SJCRH30 (cell line): ENCODE results near the gene SINHCAF. TPM values are rescaled to one million over a fixed set of nuclear protein-coding genes. Genes with fewer than 3 reads are reported as not detected.
"Not testable (repeated sequence)": the region's sequence is repeated elsewhere in the genome, so short reads cannot be mapped to it uniquely, and the experiment has no call there.

Source experiments
- DNase-seq, 2 experiments: peaks; one replicate each; pipeline ENCODE4 v3.0.0-alpha.2; 2015 to 2020
- H3K27ac ChIP-seq: fragments of 250-450 bp; sonication (Bioruptor Pico); 2 replicates; pipeline ENCODE4 v1.5.1; 2020; ENCODE audit warnings: mild to moderate bottlenecking, moderate library complexity
- H3K27me3 ChIP-seq: fragments of 250-450 bp; sonication (Bioruptor Pico); 2 replicates; pipeline ENCODE4 v1.5.1; 2020; ENCODE audit warnings: mild to moderate bottlenecking, moderate library complexity
- H3K36me3 ChIP-seq: fragments of 250-450 bp; sonication (Bioruptor Pico); 2 replicates; pipeline ENCODE4 v1.5.1; 2020; ENCODE audit warnings: mild to moderate bottlenecking, moderate library complexity
- H3K4me1 ChIP-seq: fragments of 250-450 bp; sonication (Bioruptor Pico); 2 replicates; pipeline ENCODE4 v1.5.1; 2020; ENCODE audit warnings: mild to moderate bottlenecking, moderate library complexity
- H3K4me3 ChIP-seq: fragments of 250-450 bp; sonication (Bioruptor Pico); 2 replicates; pipeline ENCODE4 v1.5.1; 2020; ENCODE audit warnings: mild to moderate bottlenecking, moderate library complexity
- H3K9me3 ChIP-seq: fragments of 250-450 bp; sonication (Bioruptor Pico); replicated peaks from 2 replicates; pipeline ENCODE4 v1.5.1; 2020; ENCODE audit warnings: mild to moderate bottlenecking, moderate library complexity
- total RNA-seq: library from RNA; depleted of rRNA; stranded (reverse); fragments of >200 nt; shearing (Covaris generic); gene quantifications from 2 replicates; pipeline ENCODE4 v1.2.3, GENCODE V29; 2014

SINHCAF gene
- total RNA-seq, 1 experiment from 2014 or later: 105 TPM

- Histone ChIP-seq H3K9me3 (no peaks in the 10 kb centered on the region), H3K4me3 (no peak overlapping the region), H3K4me1 (peaks cover 10% of the 10 kb centered on the region; the same call in 1 of the 2 replicates), H3K27ac (no peak overlapping the region), H3K36me3 (no peaks in the 10 kb centered on the region), H3K27me3 (no peaks in the 10 kb centered on the region)
- no peak for DNase-seq
Measured at GRCh38 chr12:31248815-31249214, 77.1 kb downstream of the SINHCAF start.

- Histone ChIP-seq H3K36me3 (no peaks in the 10 kb centered on the region), H3K27ac (no peak overlapping the region)
Measured at GRCh38 chr12:31248337-31248736, 77.6 kb downstream of the SINHCAF start.

GRCh38 chr12:31246470-31246850 is 79.5 kb downstream of the SINHCAF start:
- Histone ChIP-seq H3K4me3 (peak overlapping the region; percentile 42), H3K9me3 (no peaks in the 10 kb centered on the region), H3K4me1 (peaks cover 14% of the 10 kb centered on the region), H3K27me3 (no peaks in the 10 kb centered on the region), H3K27ac (no peak overlapping the region), H3K36me3 (no peaks in the 10 kb centered on the region)
- peak; percentile 69 to 78 for DNase-seq

More at GRCh38 chr12:31248337-31248736, 77.6 kb downstream of the SINHCAF start:
- DNase-seq: no peak
- Histone ChIP-seq H3K4me3 (no peak overlapping the region), H3K4me1 (peaks cover 10% of the 10 kb centered on the region; the same call in 1 of the 2 replicates), H3K27me3 (no peaks in the 10 kb centered on the region), H3K9me3 (no peaks in the 10 kb centered on the region)

- DNase-seq: peak; percentile 59 to 72
Measured at GRCh38 chr12:31245822-31246469, 80.0 kb downstream of the SINHCAF start.

GRCh38 chr12:31242418-31242817 is 83.5 kb downstream of the SINHCAF start:
- H3K9me3 ChIP-seq, H3K27ac ChIP-seq, H3K27me3 ChIP-seq, H3K4me3 ChIP-seq, DNase-seq, H3K36me3 ChIP-seq: not testable (repeated sequence)
- peaks cover 28% of the 10 kb centered on the region for H3K4me1 ChIP-seq

More at GRCh38 chr12:31245822-31246469, 80.0 kb downstream of the SINHCAF start:
- no peaks in the 10 kb centered on the region for H3K36me3 ChIP-seq
- no peaks in the 10 kb centered on the region for H3K9me3 ChIP-seq
- H3K4me1 ChIP-seq: peaks cover 17% of the 10 kb centered on the region
- peak overlapping the region; percentile 42 for H3K4me3 ChIP-seq
- no peak overlapping the region for H3K27ac ChIP-seq
- H3K27me3 ChIP-seq: no peaks in the 10 kb centered on the region

- H3K9me3 ChIP-seq: no peaks in the 10 kb centered on the region
- peak overlapping the region; percentile 20 for H3K27ac ChIP-seq
- peaks cover 35% of the 10 kb centered on the region for H3K4me1 ChIP-seq
- no peaks in the 10 kb centered on the region for H3K27me3 ChIP-seq
- H3K4me3 ChIP-seq: no peak overlapping the region
- H3K36me3 ChIP-seq: no peaks in the 10 kb centered on the region
- peak; percentile 76 to 89 for DNase-seq
Measured at GRCh38 chr12:31238764-31239387, 87.1 kb downstream of the SINHCAF start.

GRCh38 chr12:31238333-31238732 is 87.6 kb downstream of the SINHCAF start:
- not testable (repeated sequence) for DNase-seq, H3K27me3 ChIP-seq, H3K4me3 ChIP-seq, H3K36me3 ChIP-seq, H3K9me3 ChIP-seq, H3K27ac ChIP-seq
- peaks cover 37% of the 10 kb centered on the region for H3K4me1 ChIP-seq

- Histone ChIP-seq H3K4me1 (peaks cover 37% of the 10 kb centered on the region), H3K9me3 (no peaks in the 10 kb centered on the region), H3K4me3 (no peak overlapping the region), H3K27ac (no peak overlapping the region), H3K36me3 (no peaks in the 10 kb centered on the region), H3K27me3 (no peaks in the 10 kb centered on the region)
- no peak for DNase-seq
Measured at GRCh38 chr12:31236998-31237637, 88.8 kb downstream of the SINHCAF start.

GRCh38 chr12:31235868-31236395 is 90.0 kb downstream of the SINHCAF start:
- Histone ChIP-seq H3K4me3 (no peak overlapping the region), H3K36me3 (no peaks in the 10 kb centered on the region), H3K4me1 (peaks cover 30% of the 10 kb centered on the region), H3K27me3 (no peaks in the 10 kb centered on the region), H3K27ac (no peak overlapping the region), H3K9me3 (0 out of 2 replicates have a peak, but pooled peaks cover 2% of the 10 kb centered on the region)
- no peak for DNase-seq

- H3K36me3 ChIP-seq: no peaks in the 10 kb centered on the region
- no peaks in the 10 kb centered on the region for H3K27me3 ChIP-seq
- DNase-seq: peak; percentile 87 to 92
- peak overlapping the region; percentile 77 for H3K27ac ChIP-seq
- H3K9me3 ChIP-seq: 0 out of 2 replicates have a peak, but pooled peaks cover 2% of the 10 kb centered on the region
- H3K4me1 ChIP-seq: peaks cover 30% of the 10 kb centered on the region
- peak overlapping the region; percentile 32 for H3K4me3 ChIP-seq
Measured at GRCh38 chr12:31234955-31235867, 90.7 kb downstream of the SINHCAF start.

- 0 out of 2 replicates have a peak, but pooled peaks cover 2% of the 10 kb centered on the region for H3K9me3 ChIP-seq
- H3K27ac ChIP-seq: peak overlapping the region; percentile 77
- H3K36me3 ChIP-seq: no peaks in the 10 kb centered on the region
- peak; percentile 79 to 88 for DNase-seq
- no peaks in the 10 kb centered on the region for H3K27me3 ChIP-seq
- H3K4me1 ChIP-seq: peaks cover 24% of the 10 kb centered on the region
- peak overlapping the region; percentile 32 for H3K4me3 ChIP-seq
Measured at GRCh38 chr12:31234053-31234840, 91.7 kb downstream of the SINHCAF start.

GRCh38 chr12:31233061-31233730 is 92.8 kb downstream of the SINHCAF start:
- H3K4me3 ChIP-seq: no peak overlapping the region

GRCh38 chr12:31232361-31232965 is 93.5 kb downstream of the SINHCAF start:
- Histone ChIP-seq H3K4me3 (no peak overlapping the region), H3K27ac (no peak overlapping the region), H3K9me3 (0 out of 2 replicates have a peak, but pooled peaks cover 2% of the 10 kb centered on the region), H3K27me3 (no peaks in the 10 kb centered on the region), H3K4me1 (peaks cover 19% of the 10 kb centered on the region), H3K36me3 (no peaks in the 10 kb centered on the region)
- DNase-seq: no peak

More at GRCh38 chr12:31233061-31233730, 92.8 kb downstream of the SINHCAF start:
- no peak for DNase-seq
- H3K4me1 ChIP-seq: peaks cover 19% of the 10 kb centered on the region
- 0 out of 2 replicates have a peak, but pooled peaks cover 2% of the 10 kb centered on the region for H3K9me3 ChIP-seq
- no peaks in the 10 kb centered on the region for H3K27me3 ChIP-seq
- H3K36me3 ChIP-seq: no peaks in the 10 kb centered on the region
- H3K27ac ChIP-seq: no peak overlapping the region
